ENCODE data around the gene APBB1.

APBB1 gene

GRCh38 chr11:6389905-6390717 lies 28.8 kb downstream of the APBB1 start, which contains the start of gene SMPD1:
SMPD1 (plus strand) TSS chr11:6390474; CDS start chr11:6390599, 125 bp downstream.
- peak; percentile 95 for DNase-seq

GRCh38 chr11:6388748-6389147 lies 30.1 kb downstream of the APBB1 start:
- DNase-seq: no peak

GRCh38 chr11:6387811-6388599 lies 30.9 kb downstream of the APBB1 start:
- DNase-seq: no peak

GRCh38 chr11:6385046-6385777 lies 33.7 kb downstream of the APBB1 start:
- no peak for DNase-seq

- DNase-seq: no peak
Observed at GRCh38 chr11:6378640-6378989, 40.3 kb downstream of the APBB1 start.

- no peak for DNase-seq
Observed at GRCh38 chr11:6377902-6378639, 40.8 kb downstream of the APBB1 start.

- no peak for DNase-seq
Observed at GRCh38 chr11:6371825-6372224, 47.1 kb downstream of the APBB1 start.

- DNase-seq: no peak
Observed at GRCh38 chr11:6365659-6366058, 53.2 kb downstream of the APBB1 start.

- peak; percentile 83 for DNase-seq
Observed at GRCh38 chr11:6362873-6363678, 55.8 kb downstream of the APBB1 start.

- DNase-seq: no peak
Observed at GRCh38 chr11:6362185-6362872, 56.6 kb downstream of the APBB1 start.

GRCh38 chr11:6360183-6360582 lies 58.7 kb downstream of the APBB1 start:
- no peak for DNase-seq

GRCh38 chr11:6357222-6357621 lies 61.7 kb downstream of the APBB1 start:
- peak; percentile 68 for DNase-seq

- no peak for DNase-seq
Observed at GRCh38 chr11:6356503-6357055, 62.3 kb downstream of the APBB1 start.

- no peak for DNase-seq
Observed at GRCh38 chr11:6354651-6355485, 64.0 kb downstream of the APBB1 start.

- peak; percentile 65 for DNase-seq
Observed at GRCh38 chr11:6353367-6353987, 65.4 kb downstream of the APBB1 start.

GRCh38 chr11:6351782-6352382 lies 67.0 kb downstream of the APBB1 start:
- peak; percentile 48 for DNase-seq

GRCh38 chr11:6350486-6350885 lies 68.4 kb downstream of the APBB1 start:
- DNase-seq: no peak

GRCh38 chr11:6350043-6350442 lies 68.9 kb downstream of the APBB1 start:
- no peak for DNase-seq

GRCh38 chr11:6345366-6345765 lies 73.5 kb downstream of the APBB1 start:
- no peak for DNase-seq
